ENCODE measurements around the gene CNTRL. TPM values are rescaled to one million over a fixed set of nuclear protein-coding genes. Genes with fewer than 3 reads are reported as not detected.

Gene CNTRL
- total and polyA plus RNA-seq, 4 donors = 1.6 to 8.7 (median 4.4) TPM

- Histone ChIP-seq H3K36me3 (ENCODE audit: control insufficient read depth in 4 of 4, insufficient read depth in 3 of 4, low read depth in 1 of 4, low read length in 3 of 4) (peaks cover 2 to 68% (median 48%) of the 10 kb centered on the region in 4 donors), H3K9me3 (ENCODE audit: control insufficient read depth in 4 of 4, low read length in 3 of 4) (no peaks in the 10 kb centered on the region), H3K27ac (ENCODE audit: low read depth in 1 of 2, low read length in 2 of 2) (no peak overlapping the region), H3K4me3 (ENCODE audit: low read depth in 1 of 3, low read length in 3 of 3) (no peak overlapping the region), H3K9ac (ENCODE audit: low read depth in 1 of 2, low read length in 2 of 2) (no peak overlapping the region), H3K4me1 (ENCODE audit: control insufficient read depth in 4 of 4, insufficient read depth in 4 of 4, low read length in 3 of 4) (peaks cover 7 to 45% (median 31%) of the 10 kb centered on the region in 4 donors), H3K27me3 (ENCODE audit: control insufficient read depth in 4 of 4, insufficient read depth in 4 of 4, low read length in 3 of 4) (no peaks in the 10 kb centered on the region)
- DNase-seq (ENCODE audit: low spot score) = no peak
- 69% methylated on average over 3 of the region's 3 CpGs for WGBS
- no peak for TF ChIP-seq HNF4A (conservative IDR thresholded peaks at IDR 0.05)
- no peak for TF ChIP-seq EGR1 (IDR thresholded peaks at IDR 0.05; ENCODE audit: low read depth in 2 of 2)
- no peak for TF ChIP-seq JUND (IDR thresholded peaks at IDR 0.05)
- no peak for TF ChIP-seq GABPA (IDR thresholded peaks at IDR 0.05 in 1 of 2, conservative IDR thresholded peaks at IDR 0.05 in 1 of 2)
- no peak for TF ChIP-seq HNF4G (IDR thresholded peaks at IDR 0.05)
- no peak for TF ChIP-seq TAF1 (conservative IDR thresholded peaks at IDR 0.05)
- TF ChIP-seq RAD21 (IDR thresholded peaks at IDR 0.05) = no peak
- TF ChIP-seq, protein P1, sequence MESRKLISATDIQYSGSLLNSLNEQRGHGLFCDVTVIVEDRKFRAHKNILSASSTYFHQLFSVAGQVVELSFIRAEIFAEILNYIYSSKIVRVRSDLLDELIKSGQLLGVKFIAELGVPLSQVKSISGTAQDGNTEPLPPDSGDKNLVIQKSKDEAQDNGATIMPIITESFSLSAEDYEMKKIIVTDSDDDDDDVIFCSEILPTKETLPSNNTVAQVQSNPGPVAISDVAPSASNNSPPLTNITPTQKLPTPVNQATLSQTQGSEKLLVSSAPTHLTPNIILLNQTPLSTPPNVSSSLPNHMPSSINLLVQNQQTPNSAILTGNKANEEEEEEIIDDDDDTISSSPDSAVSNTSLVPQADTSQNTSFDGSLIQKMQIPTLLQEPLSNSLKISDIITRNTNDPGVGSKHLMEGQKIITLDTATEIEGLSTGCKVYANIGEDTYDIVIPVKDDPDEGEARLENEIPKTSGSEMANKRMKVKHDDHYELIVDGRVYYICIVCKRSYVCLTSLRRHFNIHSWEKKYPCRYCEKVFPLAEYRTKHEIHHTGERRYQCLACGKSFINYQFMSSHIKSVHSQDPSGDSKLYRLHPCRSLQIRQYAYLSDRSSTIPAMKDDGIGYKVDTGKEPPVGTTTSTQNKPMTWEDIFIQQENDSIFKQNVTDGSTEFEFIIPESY (IDR thresholded peaks at IDR 0.05) = no peak
- no peak for TF ChIP-seq FOXA1 (IDR thresholded peaks at IDR 0.05)
- TF ChIP-seq YY1 (IDR thresholded peaks at IDR 0.05) = no peak
- TF ChIP-seq RXRA (IDR thresholded peaks at IDR 0.05) = no peak
- no peak for TF ChIP-seq ATF3 (IDR thresholded peaks at IDR 0.05)
- TF ChIP-seq, protein P2, sequence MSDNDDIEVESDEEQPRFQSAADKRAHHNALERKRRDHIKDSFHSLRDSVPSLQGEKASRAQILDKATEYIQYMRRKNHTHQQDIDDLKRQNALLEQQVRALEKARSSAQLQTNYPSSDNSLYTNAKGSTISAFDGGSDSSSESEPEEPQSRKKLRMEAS (IDR thresholded peaks at IDR 0.05) = no peak
- no peak for TF ChIP-seq CTCF (IDR thresholded peaks at IDR 0.05; ENCODE audit: low read depth, low read length, missing input control)
- no peak for TF ChIP-seq FOXA2 (IDR thresholded peaks at IDR 0.05)
- TF ChIP-seq SP1 (IDR thresholded peaks at IDR 0.05) = no peak
- TF ChIP-seq NR2F2 (IDR thresholded peaks at IDR 0.05) = no peak
- TF ChIP-seq REST (IDR thresholded peaks at IDR 0.05) = no peak
These were observed 48.5 kb upstream of the CNTRL start for GRCh38 chr9:121026260-121026691.

Data from liver (tissue), 9 donors.